Renal cortex interstitium (tissue), 11 donors: ENCODE results near the gene PCSK6. TPM values are rescaled to one million over a fixed set of nuclear protein-coding genes. Genes with fewer than 3 reads are reported as not detected.
"Not testable (repeated sequence)": the region's sequence is repeated elsewhere in the genome, so short reads cannot be mapped to it uniquely, and the experiment has no call there.

Experiments used
- DNase-seq, 11 donors: peaks; one replicate each; pipeline ENCODE4 v3.0.0-alpha.2; 2013; ENCODE audit warnings: low read depth in 9 of 11, low spot score in 4 of 11; ENCODE audit errors: extremely low read depth in 1 of 11
- polyA plus RNA-seq, 3 donors: library from polyadenylated mRNA; unstranded; fragments of 120-200 nt; gene quantifications; one replicate each; pipeline ENCODE4 v1.2.1, GENCODE V29; 2013; ENCODE audit not compliant: insufficient read length in 3 of 3

PCSK6 gene
- polyA plus RNA-seq, 3 donors, result 7.2 to 8.4 (median 8.3) TPM

DNA sequence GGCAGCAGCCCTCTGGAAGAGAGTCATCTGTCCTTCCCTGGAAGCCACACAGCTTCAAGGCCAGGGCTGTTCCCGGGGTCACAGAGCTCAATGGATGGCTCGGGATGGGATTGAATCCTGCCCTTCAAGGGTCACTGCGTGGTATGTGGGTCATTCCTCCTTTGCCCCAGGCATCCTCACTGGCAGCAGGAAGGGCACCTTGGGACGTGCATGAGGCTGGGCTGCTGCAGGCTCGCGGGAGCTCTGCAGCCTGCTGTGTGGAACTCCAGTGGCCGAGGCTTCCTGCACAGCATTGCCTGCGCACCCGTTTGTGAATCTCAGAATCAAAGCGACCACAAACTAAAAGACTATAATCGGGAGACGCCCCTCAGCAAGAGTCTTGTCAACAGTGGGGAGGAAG is 60.7 kb downstream of the PCSK6 start:
- DNase-seq, result peak in 1 of 11 donors; percentile 7

DNA sequence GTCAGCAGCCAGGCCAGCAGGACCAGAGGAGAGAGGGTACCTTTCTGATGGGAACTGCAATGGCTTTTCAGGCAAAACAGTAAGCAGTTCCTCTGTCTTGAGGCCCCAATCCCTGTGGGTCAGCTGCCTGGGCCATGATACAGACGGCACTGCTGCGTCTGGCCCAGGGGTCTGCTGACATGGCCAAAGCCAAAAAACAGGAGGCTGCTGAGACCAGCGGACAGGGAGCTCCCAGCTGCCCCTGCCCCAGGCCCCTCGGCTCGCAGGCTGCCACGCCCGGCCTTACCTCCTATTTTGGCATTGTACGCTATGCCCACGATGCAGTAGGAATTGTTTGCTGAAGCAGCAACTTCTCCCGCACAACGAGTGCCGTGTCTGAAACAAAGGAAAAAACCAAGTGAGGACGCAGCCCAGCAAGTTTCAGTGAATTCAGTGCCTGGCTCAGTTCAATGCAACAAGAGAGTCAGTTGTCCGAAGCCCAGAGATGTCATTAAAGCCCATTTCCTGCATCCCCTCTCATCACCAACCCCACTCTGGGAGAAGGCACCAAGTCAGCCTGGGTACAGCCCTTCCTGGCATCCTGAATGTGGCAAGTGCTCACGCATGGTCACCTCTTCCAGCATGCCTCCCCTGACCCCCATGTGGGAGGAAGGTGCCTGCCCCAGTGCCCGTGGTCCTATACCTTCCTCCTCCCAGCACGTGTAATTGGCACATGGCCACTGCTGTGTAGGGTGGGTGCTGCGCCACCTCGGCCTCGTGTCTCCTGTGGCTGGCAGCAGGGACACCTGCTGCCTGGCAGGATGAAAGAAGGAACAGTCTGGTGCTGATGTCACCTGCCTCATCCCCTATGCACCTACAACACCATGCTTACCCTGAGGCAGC is 61.7 kb downstream of the PCSK6 start:
- no peak for DNase-seq

DNA sequence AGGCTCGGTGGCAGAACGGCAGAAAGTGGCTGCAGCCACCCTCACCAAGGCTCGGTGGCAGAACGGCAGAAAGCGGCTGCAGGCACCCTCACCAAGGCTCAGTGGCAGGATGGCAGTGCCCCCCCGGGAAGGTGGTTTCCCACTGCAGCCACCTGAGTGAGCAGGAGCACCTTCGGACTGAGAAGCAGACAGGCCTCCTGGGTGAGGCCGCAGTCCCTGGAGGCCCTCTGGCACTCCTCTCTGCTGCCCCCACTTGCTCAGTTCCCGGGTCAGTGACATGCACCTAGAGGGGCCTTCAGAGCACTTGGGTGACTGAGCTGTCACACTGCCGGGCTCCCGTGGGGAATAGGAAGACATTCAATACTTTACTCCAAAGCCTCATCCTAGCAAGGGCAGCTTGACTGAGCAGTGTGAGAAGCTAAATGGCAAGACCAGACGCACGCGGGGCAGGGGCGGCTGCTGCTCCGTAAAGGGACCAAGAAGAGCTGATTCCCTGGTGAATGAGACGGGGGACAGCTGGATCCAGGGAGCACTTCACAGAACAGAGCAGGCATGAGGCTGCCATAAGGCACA is 62.7 kb downstream of the PCSK6 start:
- no peak for DNase-seq

DNA sequence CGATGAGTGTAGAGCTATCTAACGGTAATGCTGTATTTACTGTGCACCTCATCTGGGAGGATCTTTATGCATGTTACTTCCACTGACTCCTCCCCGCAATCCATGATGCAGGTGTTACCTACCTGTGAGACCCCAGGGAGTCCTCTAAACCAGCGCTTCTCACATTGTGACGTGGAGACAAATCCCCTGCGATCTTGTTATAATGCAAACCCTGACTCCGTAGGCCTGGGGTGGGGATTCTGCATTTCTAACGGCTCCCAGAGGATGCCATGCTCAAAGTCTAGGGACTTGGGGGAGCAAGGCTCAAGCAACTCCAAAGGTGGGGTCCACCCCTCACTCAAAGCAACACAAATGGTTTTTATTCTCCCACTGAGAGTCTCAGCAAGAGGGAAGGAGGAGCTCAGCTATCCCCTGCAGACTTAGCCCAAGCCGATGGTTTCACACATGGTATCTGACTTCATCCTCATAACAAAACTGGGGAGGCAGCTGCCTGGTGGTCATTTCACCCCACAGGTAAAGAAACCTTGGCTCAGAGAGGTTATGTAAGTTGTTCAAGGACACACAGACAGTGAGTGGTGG is 63.6 kb downstream of the PCSK6 start:
- no peak for DNase-seq

DNA sequence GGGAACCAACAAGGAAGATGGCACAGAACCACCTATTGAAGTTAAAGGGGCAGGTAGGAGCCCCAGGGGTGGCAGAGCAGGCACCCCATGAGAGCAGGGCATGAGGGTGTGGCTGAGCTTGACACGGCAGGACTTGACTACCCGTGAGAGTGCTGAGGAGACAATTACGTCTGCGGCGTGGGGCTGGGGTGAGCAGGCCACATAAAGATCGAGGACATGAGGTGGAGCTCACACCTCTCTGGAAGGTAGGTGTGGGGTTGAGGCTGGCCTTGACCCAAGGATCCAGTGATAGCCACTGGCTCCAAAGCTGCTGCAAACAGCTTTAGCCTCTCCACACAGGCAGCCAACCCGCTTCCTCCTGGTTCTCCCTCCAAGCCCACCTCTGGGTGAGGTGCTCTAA is 64.5 kb downstream of the PCSK6 start:
- DNase-seq, result no peak

DNA sequence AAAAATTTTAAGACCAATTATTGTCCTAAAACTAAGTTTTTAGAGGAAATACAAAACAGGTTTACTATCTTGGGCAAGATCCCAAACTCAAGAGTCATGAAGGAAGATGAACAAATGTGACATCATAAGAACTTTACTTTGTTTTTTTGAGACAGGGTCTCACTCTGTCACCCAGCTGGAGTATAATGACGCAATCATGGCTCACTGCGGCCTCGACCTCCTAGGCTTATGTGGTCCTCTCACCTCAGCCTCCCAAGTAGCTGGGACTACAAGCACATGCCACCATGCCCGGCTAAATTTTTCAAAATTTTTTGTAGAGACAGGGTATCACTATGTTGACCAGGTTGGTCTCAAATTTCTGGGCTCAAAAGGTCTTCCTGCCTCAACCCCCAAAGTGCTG is 69.3 kb downstream of the PCSK6 start:
- no peak for DNase-seq

DNA sequence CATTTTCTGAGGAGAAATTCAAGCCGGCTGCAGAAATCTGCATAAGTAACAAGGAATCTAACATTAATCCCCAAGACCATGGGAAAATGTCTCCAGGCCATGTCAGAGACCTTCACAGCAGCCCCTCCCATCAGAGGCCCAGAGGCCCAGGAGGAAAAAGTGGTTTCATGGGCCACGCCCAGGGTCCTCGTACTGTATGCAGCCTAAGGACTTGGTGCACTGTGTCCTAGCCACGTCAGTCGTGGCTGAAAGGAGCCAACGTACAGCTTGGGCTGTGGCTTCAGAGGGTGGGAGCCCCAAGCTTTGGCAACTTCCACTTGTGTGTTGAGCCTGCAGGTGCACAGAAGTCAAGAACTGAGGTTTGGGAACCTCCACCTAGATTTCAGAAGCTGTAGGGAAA is 73.0 kb downstream of the PCSK6 start:
- DNase-seq, result not testable (repeated sequence)

DNA sequence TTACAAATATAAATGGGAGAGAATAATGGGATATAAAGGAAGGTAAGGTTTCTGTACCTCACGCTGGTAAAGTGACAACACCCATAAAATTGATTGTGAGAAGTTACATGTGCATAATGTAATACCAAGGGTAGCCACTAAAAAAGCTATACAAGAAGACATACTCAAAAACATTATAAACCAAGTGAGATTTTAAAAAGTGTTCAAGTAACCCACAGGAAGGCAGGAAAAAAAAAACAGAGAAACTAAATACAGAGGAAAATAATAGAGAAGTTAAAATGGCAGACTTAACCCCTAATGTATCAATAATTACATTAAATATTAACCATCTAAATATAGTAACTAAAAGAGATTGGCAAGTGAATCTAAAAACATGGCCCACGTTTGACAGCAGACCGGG is 76.3 kb downstream of the PCSK6 start:
- no peak for DNase-seq

DNA sequence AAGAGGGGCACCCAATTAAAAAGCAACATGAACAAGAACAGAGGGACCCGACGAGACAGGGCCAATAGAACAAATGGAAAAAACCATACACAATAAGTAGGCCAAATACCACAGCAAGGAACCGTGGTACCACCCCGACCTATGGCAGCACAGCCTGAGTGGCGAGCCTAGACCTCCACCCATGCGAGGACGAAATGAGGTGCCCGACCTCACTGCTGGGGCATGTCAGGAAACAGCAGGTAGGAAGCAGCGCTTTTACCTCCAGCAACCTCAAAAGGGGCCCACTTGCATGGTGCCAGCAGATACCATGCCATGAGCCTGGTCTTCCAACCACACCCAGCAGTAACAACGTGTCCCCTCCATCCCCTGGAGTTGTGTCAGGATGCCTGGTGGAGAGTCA is 77.9 kb downstream of the PCSK6 start:
- DNase-seq, result no peak

DNA sequence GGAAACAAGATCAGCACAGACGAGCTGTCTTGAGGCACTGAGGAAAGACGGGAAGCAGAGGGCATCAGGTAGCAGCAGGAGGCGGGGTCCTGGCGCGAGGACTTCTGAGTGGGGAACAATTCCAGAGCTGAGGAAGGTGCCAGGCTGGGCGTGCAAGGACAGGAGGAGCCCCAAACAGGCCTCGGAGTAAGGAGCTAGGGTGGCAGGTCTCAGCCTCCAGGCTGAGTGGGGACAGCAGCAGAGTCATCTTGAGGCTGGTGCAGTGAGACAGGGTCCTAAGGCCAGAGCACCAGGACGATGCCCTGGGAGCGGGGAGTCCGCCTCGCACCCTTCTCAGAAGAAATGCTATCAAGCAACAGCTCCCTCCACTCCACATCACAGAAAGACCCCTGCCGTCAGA is 78.4 kb downstream of the PCSK6 start:
- DNase-seq, result no peak

DNA sequence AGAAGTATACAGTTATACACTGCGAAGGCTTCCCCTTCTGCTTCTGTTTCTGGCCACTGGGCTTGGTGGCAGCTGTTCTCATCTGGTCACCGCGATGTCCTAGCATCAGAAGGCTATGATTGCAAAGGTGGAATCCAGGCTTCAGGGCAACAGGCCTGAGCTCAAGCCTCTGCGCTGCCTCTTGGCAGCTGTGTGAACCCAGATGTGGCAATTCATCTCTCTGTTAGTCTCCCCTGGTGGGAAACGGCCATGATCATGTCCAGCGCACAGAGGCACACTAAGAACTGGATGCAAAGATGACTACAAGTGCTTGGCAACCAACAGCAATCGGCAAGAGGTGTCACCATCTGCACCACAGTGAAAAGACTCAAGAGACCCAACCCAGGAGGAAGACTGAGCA is 78.9 kb downstream of the PCSK6 start:
- no peak for DNase-seq

DNA sequence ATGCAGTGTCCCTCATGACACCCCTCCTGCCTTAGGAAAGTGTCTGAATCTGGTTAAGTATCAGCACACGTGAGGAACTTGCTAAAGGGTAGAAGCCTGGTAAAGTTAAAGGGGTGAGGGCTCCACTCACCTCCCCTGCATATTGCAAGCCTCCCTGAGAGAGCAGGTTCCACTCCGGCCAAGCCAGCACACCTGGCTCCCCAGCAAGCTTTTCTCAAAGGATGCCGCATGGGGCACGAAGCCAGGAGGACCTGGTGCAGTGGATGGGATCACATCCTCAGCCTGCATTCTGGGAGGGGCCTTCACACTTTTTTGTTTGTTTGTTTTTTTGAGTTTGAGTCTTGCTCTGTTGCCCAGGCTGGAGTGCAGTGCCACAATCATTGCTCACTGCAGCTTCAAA is 79.9 kb downstream of the PCSK6 start:
- no peak for DNase-seq

DNA sequence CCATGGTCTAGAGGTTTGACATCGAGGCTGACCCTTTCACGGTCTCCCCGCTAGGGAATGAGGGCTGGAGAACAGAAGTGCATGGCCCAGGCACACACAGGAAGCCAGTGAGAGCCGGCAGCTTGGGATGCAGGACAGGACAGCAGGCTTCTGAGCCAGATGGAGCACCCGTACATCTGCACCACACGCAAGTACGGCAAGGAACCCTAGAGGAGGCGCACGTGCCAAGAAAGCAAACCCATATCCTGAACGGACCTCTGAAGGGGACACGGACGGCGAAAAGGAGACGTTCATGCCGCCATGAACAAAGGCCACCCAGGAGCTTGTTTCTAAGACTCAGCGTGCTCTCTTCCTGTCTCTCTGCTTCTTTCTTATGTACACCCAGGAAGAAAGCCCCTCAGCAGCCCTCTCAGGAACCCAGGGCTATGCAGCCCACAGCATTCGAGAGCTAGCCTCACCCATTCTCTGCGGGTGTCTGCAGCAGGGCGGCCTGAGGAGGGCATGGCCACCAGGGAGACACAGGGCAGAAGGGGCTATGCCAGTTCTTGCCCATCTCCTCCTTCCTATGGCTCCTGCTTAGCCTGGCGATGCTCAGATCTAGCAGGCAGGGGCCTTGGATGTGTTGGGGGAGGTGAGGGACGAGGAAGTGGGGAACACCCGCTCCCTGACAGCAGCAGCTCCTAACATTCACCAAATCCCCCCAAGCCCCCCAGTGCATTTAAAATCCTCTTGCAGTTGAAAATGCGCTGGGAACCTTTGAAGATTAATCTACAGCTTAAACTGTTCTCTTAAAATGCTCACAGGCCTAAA is 81.3 kb downstream of the PCSK6 start:
- no peak for DNase-seq

DNA sequence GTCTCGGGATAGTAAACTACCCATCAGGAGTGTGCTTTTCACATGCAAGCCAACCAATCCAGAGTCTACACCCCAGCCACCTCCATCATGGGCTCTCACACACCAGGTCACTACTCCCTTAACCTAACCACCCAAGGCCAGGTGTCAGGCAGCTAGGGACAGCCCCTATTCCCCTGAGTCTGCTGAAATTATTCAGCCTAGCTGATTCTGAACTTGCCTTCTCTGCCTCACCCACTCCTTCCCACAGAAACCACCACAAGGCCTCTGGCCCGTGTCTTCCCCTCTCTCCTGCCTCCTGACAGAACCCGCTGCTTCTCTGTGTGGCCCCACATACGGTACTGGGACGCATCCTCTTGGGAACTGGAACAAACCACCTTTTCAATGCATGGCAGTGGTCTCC is 82.1 kb downstream of the PCSK6 start:
- no peak for DNase-seq

DNA sequence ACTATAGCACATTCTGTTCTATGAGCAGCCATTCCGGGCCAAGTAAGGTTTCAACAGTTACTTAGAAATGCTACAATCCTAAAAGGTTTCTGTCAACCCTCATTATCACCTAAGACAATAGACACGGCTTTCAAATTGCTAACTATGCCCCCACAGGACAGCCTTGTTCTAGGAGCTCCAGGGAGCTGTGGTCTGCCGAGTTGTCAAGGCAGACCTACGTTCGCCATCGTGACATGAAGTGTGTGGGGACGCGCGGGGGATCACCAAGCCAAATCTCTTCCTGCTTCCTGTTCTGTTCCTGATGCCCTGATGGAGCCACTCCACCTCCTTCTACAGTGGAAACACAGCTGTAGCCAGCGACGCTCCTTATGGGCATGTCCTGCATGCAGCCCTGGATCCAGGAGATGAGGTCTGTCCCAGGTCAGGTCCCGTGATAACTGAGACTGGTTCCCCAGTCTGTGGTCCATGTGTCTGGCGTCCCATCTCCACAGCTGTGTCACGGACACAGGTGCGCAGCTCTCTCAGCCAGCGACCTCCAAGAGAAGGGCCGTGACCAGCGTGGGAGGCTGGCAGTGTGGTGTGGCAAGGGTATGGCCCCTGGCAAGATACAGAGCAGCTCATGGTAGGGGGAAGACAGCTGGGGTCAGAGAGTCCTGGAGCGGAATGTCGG is 82.8 kb downstream of the PCSK6 start:
- DNase-seq, result no peak

DNA sequence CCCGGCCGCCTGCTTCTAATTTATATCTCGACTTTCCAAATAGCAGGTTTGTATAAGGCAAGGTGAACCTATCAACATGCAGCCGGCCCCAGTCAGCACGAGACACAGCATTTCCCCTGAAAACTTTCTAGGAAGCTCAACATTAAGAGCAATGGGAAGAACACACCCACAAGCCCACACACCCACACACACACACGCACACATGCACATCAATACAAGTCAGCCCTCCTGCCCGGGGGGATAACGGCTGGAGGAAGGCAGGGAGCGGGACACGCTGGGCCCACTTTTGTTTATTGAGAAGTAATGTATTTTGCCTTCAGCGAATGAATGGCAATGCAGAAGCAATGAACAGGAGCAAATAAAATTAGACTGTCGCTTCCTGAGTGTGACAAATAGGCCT is 83.5 kb downstream of the PCSK6 start:
- no peak for DNase-seq

DNA sequence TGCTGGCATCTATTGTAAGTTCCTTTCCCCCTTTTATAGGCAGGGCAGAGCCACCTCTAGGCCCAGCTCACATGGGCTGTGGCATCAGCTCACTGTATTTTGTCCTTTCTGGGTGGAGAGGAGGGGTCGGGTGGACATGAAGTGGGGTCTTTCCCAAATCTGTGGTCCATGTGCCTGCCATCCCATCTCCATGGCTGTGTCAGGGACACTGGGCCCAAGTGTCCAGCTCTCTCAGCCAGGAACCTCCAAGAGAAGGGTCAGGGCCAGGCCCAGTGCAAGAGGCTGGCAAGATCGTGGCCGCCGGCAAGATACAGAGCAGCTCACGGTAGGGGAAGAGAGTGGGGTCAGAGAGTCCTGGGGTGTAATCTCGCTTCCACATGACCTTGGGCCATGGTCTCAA is 85.3 kb downstream of the PCSK6 start:
- no peak for DNase-seq

DNA sequence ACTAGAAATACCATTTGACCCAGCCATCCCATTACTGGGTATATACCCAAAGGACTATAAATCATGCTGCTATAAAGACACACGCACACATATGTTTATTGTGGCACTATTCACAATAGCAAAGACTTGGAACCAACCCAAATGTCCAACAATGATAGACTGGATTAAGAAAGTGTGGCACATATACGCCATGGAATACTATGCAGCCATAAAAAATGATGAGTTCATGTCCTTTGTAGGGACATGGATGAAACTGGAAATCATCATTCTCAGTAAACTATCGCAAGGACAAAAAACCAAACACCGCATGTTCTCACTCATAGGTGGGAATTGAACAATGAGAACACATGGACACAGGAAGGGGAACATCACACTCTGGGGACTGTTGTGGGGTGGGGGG is 86.6 kb downstream of the PCSK6 start:
- not testable (repeated sequence) for DNase-seq

DNA sequence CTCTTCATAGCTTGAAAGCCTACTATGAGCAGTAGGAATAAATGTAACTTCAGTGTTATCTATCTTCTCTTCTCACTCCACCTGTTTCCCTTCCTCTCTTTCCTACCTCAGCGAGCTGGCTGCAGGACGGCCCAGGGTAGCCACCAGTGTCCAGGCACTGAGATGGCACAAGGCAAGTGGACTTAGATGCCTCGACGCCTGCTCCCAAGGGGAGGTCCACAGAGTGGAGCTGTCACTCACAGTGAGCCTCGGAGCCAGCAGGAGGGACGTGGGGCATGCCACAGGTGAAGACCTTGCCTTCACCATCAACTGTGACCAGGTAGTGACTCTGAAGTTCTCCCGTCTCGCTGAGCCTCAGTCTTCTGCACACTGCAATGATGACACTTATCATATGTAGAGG is 88.2 kb downstream of the PCSK6 start:
- DNase-seq, result no peak
